Activated CD4-positive, CD25-positive, alpha-beta regulatory T cell (primary cell): ENCODE data around the gene TRPV5.
"Not testable (repeated sequence)": the region's sequence is repeated elsewhere in the genome, so short reads cannot be mapped to it uniquely, and the experiment has no call there.

Experiments
- DNase-seq, 4 experiments: peaks; one replicate each; lab custom pipeline; 2025; lab: John Stamatoyannopoulos, UW

The TRPV5 gene

GRCh38 chr7:142933624-142934023, at the start of gene TRPV5:
Gene TRPV5, minus strand, starts transcription at chr7:142933746. Its CDS starts 287 bp downstream, at chr7:142933459.
- DNase-seq = no peak

- not testable (repeated sequence) for DNase-seq
Observed at GRCh38 chr7:142978402-142978801, 44.9 kb upstream of the TRPV5 start.

- no peak for DNase-seq
Observed at GRCh38 chr7:142974626-142975025, 41.1 kb upstream of the TRPV5 start.

GRCh38 chr7:142969183-142969582, 35.6 kb upstream of the TRPV5 start:
- no peak for DNase-seq

- no peak for DNase-seq
Observed at GRCh38 chr7:142968229-142968628, 34.7 kb upstream of the TRPV5 start.

- no peak for DNase-seq
Observed at GRCh38 chr7:142964502-142965246, 31.1 kb upstream of the TRPV5 start.

GRCh38 chr7:142963993-142964392, 30.4 kb upstream of the TRPV5 start:
- DNase-seq = no peak

- DNase-seq = no peak
Observed at GRCh38 chr7:142962991-142963390, 29.4 kb upstream of the TRPV5 start.

- DNase-seq = no peak
Observed at GRCh38 chr7:142961973-142962926, 28.7 kb upstream of the TRPV5 start, which contains the start of gene KEL. Gene KEL, minus strand, starts transcription at chr7:142962363. Its CDS starts 157 bp downstream, at chr7:142962206.

GRCh38 chr7:142961595-142961972, 28.0 kb upstream of the TRPV5 start:
- DNase-seq = no peak

GRCh38 chr7:142960955-142961512, 27.5 kb upstream of the TRPV5 start:
- no peak for DNase-seq

GRCh38 chr7:142959202-142959601, 25.7 kb upstream of the TRPV5 start:
- no peak for DNase-seq

GRCh38 chr7:142957723-142958122, 24.2 kb upstream of the TRPV5 start:
- DNase-seq = no peak

GRCh38 chr7:142956951-142957623, 23.5 kb upstream of the TRPV5 start:
- DNase-seq = no peak

- no peak for DNase-seq
Observed at GRCh38 chr7:142954680-142955268, 21.2 kb upstream of the TRPV5 start.

- no peak for DNase-seq
Observed at GRCh38 chr7:142950235-142950634, 16.7 kb upstream of the TRPV5 start.

GRCh38 chr7:142948603-142949002, 15.1 kb upstream of the TRPV5 start:
- DNase-seq = no peak

GRCh38 chr7:142945001-142945400, 11.5 kb upstream of the TRPV5 start:
- no peak for DNase-seq

GRCh38 chr7:142943706-142944268, 10.2 kb upstream of the TRPV5 start:
- no peak for DNase-seq

GRCh38 chr7:142942746-142943145, 9.2 kb upstream of the TRPV5 start:
- no peak for DNase-seq

GRCh38 chr7:142941541-142941940, 8.0 kb upstream of the TRPV5 start:
- no peak for DNase-seq
